Stomach (tissue), 4 donors: ENCODE results near the gene RILP.

Source experiments
- CTCF ChIP-seq, 7 experiments: fragments of 450-650 bp in 4 of 7; fragments of 200-600 bp in 3 of 7; sonication (generic) in 3 of 7; IDR thresholded peaks; one replicate each; pipeline ENCODE4 v1.5.1; 2016 to 2019; ENCODE audit warnings: antibody characterized with exemption in 7 of 7, control low read depth in 2 of 7, mild to moderate bottlenecking in 1 of 7
- POLR2A ChIP-seq, 4 donors: fragments of 450-650 bp; IDR thresholded peaks; one replicate each; pipeline ENCODE4 v1.6.1; 2016; ENCODE audit warnings: antibody characterized with exemption in 4 of 4, control low read depth in 2 of 4, mild to moderate bottlenecking in 1 of 4, moderate library complexity in 1 of 4

GRCh38 chr17:1643293-1643998 is 6.2 kb downstream of the RILP start:
- peak in 2 of 7 experiments; percentile 21 to 35 for TF ChIP-seq CTCF (IDR thresholded peaks at IDR 0.05)
- no peak for TF ChIP-seq POLR2A (IDR thresholded peaks at IDR 0.05)
